ENCODE data around the gene RBMXL3.

Gene RBMXL3

GRCh38 chrX:115234461-115234860, 45.3 kb downstream of the RBMXL3 start:
- DNase-seq, result no peak

DNA sequence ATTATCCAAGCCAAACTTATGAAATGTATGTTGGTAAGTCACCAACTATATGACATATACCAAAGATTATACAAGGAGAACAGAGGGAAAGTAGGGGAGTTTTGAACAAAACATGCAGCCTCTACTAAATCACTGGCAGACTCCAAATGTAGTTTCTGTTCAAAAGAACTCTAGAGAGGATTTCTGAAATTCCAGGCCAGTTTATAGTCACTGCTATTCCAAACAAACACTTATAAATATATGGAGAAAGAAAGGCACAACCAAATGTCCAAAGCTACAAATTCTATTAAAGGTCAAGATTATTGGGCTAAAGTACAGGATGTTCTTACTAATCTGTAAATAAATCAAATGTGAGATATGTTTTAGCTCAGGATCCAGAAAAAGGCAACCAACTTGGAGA, 47.4 kb downstream of the RBMXL3 start:
- DNase-seq, result no peak

DNA sequence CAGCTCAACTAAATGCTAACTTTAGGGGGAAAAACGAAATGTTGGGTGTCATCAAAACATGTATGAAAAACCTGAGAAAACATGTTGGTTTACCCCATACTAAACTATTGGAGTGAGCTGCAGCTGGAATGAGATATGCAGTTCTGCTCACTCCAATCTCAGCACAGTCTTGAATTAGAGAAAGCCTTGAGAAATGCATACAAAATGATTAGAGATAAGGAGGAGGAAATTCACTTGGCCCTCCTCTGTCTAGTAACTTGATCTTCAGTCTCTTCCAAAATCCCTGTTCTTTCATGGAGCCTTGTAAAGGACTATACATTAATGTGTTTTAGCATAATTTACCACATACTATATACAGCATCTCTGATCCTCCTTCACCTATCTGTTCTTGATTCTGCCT, 47.8 kb downstream of the RBMXL3 start:
- DNase-seq, result no peak

All from cortex of kidney (tissue), 1 donor.